Measurements from ENCODE around the gene TNNC2.

The TNNC2 gene

GRCh38 chr20:45779011-45779915 lies 47.8 kb downstream of the TNNC2 start:
- DNase-seq: no peak

- no peak for DNase-seq
Measured at GRCh38 chr20:45776931-45777330, 50.2 kb downstream of the TNNC2 start.

GRCh38 chr20:45775411-45775810 lies 51.7 kb downstream of the TNNC2 start:
- DNase-seq: no peak

- DNase-seq: no peak
Measured at GRCh38 chr20:45774945-45775344, 52.2 kb downstream of the TNNC2 start.

Data from activated CD8-positive, alpha-beta memory T cell treated with anti-CD3 and anti-CD28 coated beads, Interleukin-2, amount 50 U/mL, for 48 hours (primary cell).